ENCODE data around the gene TTLL3. TPM values are rescaled to one million over a fixed set of nuclear protein-coding genes. Genes with fewer than 3 reads are reported as not detected.
"Not testable (repeated sequence)": the region's sequence is repeated elsewhere in the genome, so short reads cannot be mapped to it uniquely, and the experiment has no call there.

The TTLL3 gene
- total and polyA plus RNA-seq, 3 experiments from 2014 or later: 3.8 to 19.1 (median 18.8) TPM

DNA sequence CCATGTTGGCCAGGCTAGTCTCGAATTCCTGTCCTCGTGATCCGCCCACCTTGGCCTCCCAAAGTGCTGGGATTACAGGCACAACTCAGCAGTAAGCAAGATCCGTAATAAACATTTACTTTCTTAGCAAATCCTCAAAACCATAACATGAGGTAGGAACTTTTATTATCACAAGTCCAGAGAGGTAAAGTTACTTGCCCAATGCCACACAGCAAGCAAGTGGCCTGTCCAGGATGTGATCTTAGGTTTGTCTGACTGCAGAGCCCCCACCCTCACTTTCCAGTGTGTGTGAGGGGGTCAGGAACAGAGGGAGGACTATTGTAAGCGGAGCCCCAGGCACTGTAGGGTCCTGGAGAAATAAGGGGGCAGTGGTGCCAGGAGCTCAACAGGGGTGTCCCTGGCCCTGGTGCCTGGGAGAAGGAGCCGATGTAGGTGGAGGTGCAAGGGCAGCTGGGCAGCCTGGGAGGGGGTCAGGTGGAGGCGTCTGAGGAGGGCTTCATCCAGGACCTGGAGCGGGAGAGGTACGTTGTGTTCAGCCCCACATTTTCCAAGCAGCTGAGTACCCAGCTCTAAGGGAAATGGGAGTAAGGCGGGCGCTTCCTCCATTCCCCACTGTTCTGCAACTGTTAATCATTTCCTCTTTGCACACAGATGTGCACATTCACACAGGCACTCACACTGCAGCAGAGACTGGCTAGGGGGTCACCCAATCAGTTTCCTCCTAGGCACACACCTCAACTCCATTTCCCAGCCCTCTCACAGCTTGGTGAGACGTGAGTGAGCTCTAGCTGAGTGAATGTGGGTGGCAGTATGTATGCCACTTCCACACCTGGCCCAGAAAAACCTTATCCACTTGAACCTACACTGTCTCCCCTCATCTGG lies 27.9 kb downstream of the TTLL3 start:
- no peak overlapping the region for H3K27ac ChIP-seq (ENCODE audit: low read depth, low read length)
- no peaks in the 10 kb centered on the region for H3K9me3 Mint-ChIP-seq
- peaks cover 7% of the 10 kb centered on the region for H3K4me1 ChIP-seq (ENCODE audit: insufficient read depth, low read length)
- H3K9me3 ChIP-seq (ENCODE audit: low read length): no peaks in the 10 kb centered on the region
- ChIA-PET POLR2A (interaction anchor here (0.6 kb wide), 1 partner anchor 81 kb away, joined by 5 read pairs; no protein-coding TSS in a partner anchor), CTCF (interaction anchor here (0.5 to 1.3 kb wide), 2 partner anchors 28 to 41 kb away, joined by 3 read pairs; no protein-coding TSS in a partner anchor)
- no peaks in the 10 kb centered on the region for H3K27me3 Mint-ChIP-seq
- no peak for DNase-seq
- peak overlapping the region in 2 of 8 donors; percentile 17 to 73 for H3K27ac Mint-ChIP-seq
- no peak overlapping the region for H3K4me3 ChIP-seq (ENCODE audit: low read length)
- peaks cover 19% of the 10 kb centered on the region for H3K36me3 ChIP-seq (ENCODE audit: insufficient read depth, low read length)
- peak overlapping the region in 1 of 7 donors; percentile 70 for H3K4me3 Mint-ChIP-seq
- peaks cover 12 to 14% (median 13%) of the 10 kb centered on the region in 3 donors for H3K4me1 Mint-ChIP-seq
- peaks cover 0 to 80% (median 6%) of the 10 kb centered on the region in 3 donors for H3K36me3 Mint-ChIP-seq
- H3K27me3 ChIP-seq (ENCODE audit: insufficient read depth, low read length, poor library complexity, severe bottlenecking): no peaks in the 10 kb centered on the region

- H3K27ac ChIP-seq (ENCODE audit: low read depth, low read length): no peak overlapping the region
- H3K36me3 Mint-ChIP-seq: peaks cover 0 to 80% (median 6%) of the 10 kb centered on the region in 3 donors
Observed at GRCh38 chr3:9838856-9839255, 28.8 kb downstream of the TTLL3 start.

DNA sequence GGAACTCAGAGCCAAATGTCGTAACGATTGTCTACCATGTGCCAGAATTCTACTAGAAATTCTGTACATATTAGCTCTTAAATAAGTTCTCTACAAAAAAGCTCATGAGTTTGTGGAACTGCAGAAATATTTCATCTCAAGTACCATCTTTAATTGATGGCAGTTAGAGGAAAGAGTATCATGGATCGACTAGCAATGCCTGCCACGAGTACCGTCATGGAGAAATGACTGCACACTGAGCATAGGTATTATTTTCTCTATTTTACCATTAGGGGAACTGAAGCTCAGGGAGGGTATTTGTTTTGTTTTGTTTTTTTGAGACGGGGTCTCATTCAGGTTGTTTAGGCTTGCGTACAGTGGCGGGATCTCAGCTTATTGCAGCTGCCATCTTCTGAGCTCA lies 31.0 kb downstream of the TTLL3 start:
- H3K4me1 Mint-ChIP-seq: peaks cover 19 to 32% (median 29%) of the 10 kb centered on the region in 3 donors

More at GRCh38 chr3:9838856-9839255, 28.8 kb downstream of the TTLL3 start:
- CTCF ChIA-PET: interaction anchor here (1.0 to 1.3 kb wide), 2 partner anchors 9 to 42 kb away, joined by 3 read pairs; no protein-coding TSS in a partner anchor
- Histone ChIP-seq H3K9me3 (ENCODE audit: low read length) (no peaks in the 10 kb centered on the region), H3K4me1 (ENCODE audit: insufficient read depth, low read length) (peaks cover 12% of the 10 kb centered on the region), H3K4me3 (ENCODE audit: low read length) (no peak overlapping the region), H3K27me3 (ENCODE audit: insufficient read depth, low read length, poor library complexity, severe bottlenecking) (no peaks in the 10 kb centered on the region), H3K36me3 (ENCODE audit: insufficient read depth, low read length) (peaks cover 18% of the 10 kb centered on the region)
- POLR2A ChIA-PET: no interaction called here
- peak overlapping the region in 1 of 7 donors; percentile 70 for H3K4me3 Mint-ChIP-seq
- H3K9me3 Mint-ChIP-seq: no peaks in the 10 kb centered on the region
- H3K27me3 Mint-ChIP-seq: no peaks in the 10 kb centered on the region
- H3K27ac Mint-ChIP-seq: peak overlapping the region in 2 of 8 donors; percentile 51 to 90
- DNase-seq: no peak
- peaks cover 17 to 22% (median 22%) of the 10 kb centered on the region in 3 donors for H3K4me1 Mint-ChIP-seq

DNA sequence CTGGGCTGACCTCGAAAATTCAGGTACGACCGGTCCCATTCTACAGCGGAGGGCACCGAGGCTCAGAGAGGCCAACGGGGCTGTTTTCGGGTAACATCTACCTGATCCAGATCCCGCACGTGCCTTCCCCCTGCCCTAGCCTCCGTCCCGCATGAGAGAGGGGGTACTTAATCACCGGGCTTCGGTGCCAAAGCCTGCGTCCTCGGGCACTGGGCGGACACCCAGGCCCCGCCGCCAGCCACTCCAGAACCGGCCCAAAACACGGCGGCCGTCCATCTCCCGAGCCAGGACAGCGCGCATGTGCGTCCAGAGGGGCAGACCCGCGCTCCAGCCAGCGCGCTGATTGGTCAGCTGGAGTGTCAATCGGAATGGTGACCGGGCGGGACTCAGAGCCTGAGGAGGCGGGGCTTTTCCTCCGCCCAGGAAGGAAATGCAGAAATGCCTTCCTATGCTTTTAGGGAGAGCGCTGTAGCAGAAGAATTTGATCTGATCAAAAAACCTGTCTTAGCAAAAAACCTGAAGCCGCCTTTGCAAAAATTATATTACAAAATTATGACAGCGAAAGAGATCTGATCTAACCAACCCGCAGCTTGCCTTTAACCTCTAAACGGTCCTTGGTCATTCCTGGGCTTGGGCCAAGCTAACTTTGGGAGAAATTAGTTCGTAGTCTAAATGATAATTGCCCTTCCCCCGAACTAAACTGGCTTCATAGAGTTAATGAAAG lies 33.8 kb downstream of the TTLL3 start, which contains the start of gene RPUSD3:
Gene RPUSD3, minus strand, starts transcription at position 294 of the 724 bp plus-strand sequence. Its CDS starts 18 bp downstream, at position 276.
- H3K36me3 Mint-ChIP-seq: peaks cover 0 to 43% (median 0%) of the 10 kb centered on the region in 3 donors
- no peaks in the 10 kb centered on the region for H3K9me3 Mint-ChIP-seq
- Histone ChIP-seq H3K27me3 (ENCODE audit: insufficient read depth, low read length, poor library complexity, severe bottlenecking) (no peaks in the 10 kb centered on the region), H3K27ac (ENCODE audit: low read depth, low read length) (peak within 1 kb of the TSS; percentile 79), H3K9me3 (ENCODE audit: low read length) (no peaks in the 10 kb centered on the region), H3K4me1 (ENCODE audit: insufficient read depth, low read length) (peaks cover 19% of the 10 kb centered on the region), H3K36me3 (ENCODE audit: insufficient read depth, low read length) (peaks cover 18% of the 10 kb centered on the region), H3K4me3 (ENCODE audit: low read length) (peak within 1 kb of the TSS; percentile 92)
- H3K27me3 Mint-ChIP-seq: peaks cover 0 to 2% of the 10 kb centered on the region in 2 donors
- H3K27ac Mint-ChIP-seq: peak within 1 kb of the TSS; percentile 81 to 97 (median 92)
- CTCF ChIA-PET: interaction anchor here (1.0 to 3.3 kb wide), 4 partner anchors 11 to 89 kb away, joined by 3 to 15 read pairs (median 4); no protein-coding TSS in a partner anchor
- peaks cover 17 to 32% (median 29%) of the 10 kb centered on the region in 3 donors for H3K4me1 Mint-ChIP-seq
- DNase-seq: peak; percentile 92 to 97 (median 96)
- POLR2A ChIA-PET: interaction anchor here (1.4 to 2.0 kb wide), 3 partner anchors 47 to 94 kb away, joined by 5 to 8 read pairs (median 6); partner anchors contain the start of genes JAGN1 and OGG1
- H3K4me3 Mint-ChIP-seq: peak within 1 kb of the TSS; percentile 95 to 99 (median 98)

More for the DNA sequence above, 31.0 kb downstream of the TTLL3 start:
- H3K4me3 Mint-ChIP-seq: peak overlapping the region in 4 of 7 donors; percentile 8 to 96 (median 48)
- POLR2A ChIA-PET: interaction anchor here (0.6 kb wide), 1 partner anchor 164 kb away, joined by 3 read pairs; no protein-coding TSS in a partner anchor
- Histone ChIP-seq H3K27ac (ENCODE audit: low read depth, low read length) (no peak overlapping the region), H3K27me3 (ENCODE audit: insufficient read depth, low read length, poor library complexity, severe bottlenecking) (no peaks in the 10 kb centered on the region), H3K36me3 (ENCODE audit: insufficient read depth, low read length) (peaks cover 18% of the 10 kb centered on the region), H3K4me1 (ENCODE audit: insufficient read depth, low read length) (peaks cover 19% of the 10 kb centered on the region), H3K9me3 (ENCODE audit: low read length) (no peaks in the 10 kb centered on the region), H3K4me3 (ENCODE audit: low read length) (no peak overlapping the region)
- no peak for DNase-seq
- CTCF ChIA-PET: interaction anchor here (1.5 to 1.7 kb wide), 2 partner anchors 10 to 92 kb away, joined by 4 read pairs; no protein-coding TSS in a partner anchor
- peaks cover 0 to 63% (median 4%) of the 10 kb centered on the region in 3 donors for H3K36me3 Mint-ChIP-seq
- H3K9me3 Mint-ChIP-seq: no peaks in the 10 kb centered on the region
- H3K27me3 Mint-ChIP-seq: peaks cover 0 to 2% of the 10 kb centered on the region in 2 donors
- peak overlapping the region in 2 of 8 donors; percentile 57 to 79 for H3K27ac Mint-ChIP-seq

DNA sequence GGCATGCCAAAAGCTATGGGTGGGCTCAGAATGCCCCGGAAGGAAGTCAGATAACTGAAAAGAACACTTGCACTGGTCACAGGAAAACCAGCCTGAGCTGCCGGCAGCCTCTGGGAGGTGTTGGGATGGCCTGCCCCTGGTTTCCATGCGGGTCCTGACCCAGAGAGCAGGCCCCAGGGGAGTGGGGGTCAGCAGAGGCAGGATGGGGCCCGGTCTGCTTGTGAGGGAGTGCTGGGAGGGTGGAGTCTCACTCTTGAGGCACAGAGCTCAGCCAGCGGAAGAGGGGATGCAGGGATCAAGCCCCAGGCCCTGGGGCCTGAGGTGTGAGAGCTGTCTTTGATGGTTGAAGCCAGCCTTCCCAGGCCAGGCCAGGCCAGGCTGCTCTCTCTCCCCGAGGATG lies 36.2 kb downstream of the TTLL3 start:
- ChIA-PET POLR2A (no interaction called here), CTCF (interaction anchor here (1.0 to 3.3 kb wide), 5 partner anchors 15 to 892 kb away, joined by 3 to 15 read pairs (median 4); partner anchors contain the start of gene CRELD1)
- Histone ChIP-seq H3K27ac (ENCODE audit: low read depth, low read length) (no peak overlapping the region), H3K4me1 (ENCODE audit: insufficient read depth, low read length) (peaks cover 19% of the 10 kb centered on the region), H3K36me3 (ENCODE audit: insufficient read depth, low read length) (peaks cover 7% of the 10 kb centered on the region), H3K4me3 (ENCODE audit: low read length) (no peak overlapping the region), H3K9me3 (ENCODE audit: low read length) (no peaks in the 10 kb centered on the region), H3K27me3 (ENCODE audit: insufficient read depth, low read length, poor library complexity, severe bottlenecking) (no peaks in the 10 kb centered on the region)
- Mint-ChIP-seq H3K9me3 (no peaks in the 10 kb centered on the region), H3K27me3 (peaks cover 2 to 4% of the 10 kb centered on the region in 2 donors), H3K4me1 (peaks cover 17 to 29% (median 29%) of the 10 kb centered on the region in 3 donors), H3K27ac (no peak overlapping the region), H3K4me3 (no peak overlapping the region), H3K36me3 (peaks cover 0 to 21% (median 0%) of the 10 kb centered on the region in 3 donors)
- no peak for DNase-seq

GRCh38 chr3:9846931-9847488 lies 36.9 kb downstream of the TTLL3 start:
- Histone ChIP-seq H3K27me3 (ENCODE audit: insufficient read depth, low read length, poor library complexity, severe bottlenecking) (no peaks in the 10 kb centered on the region), H3K27ac (ENCODE audit: low read depth, low read length) (no peak overlapping the region), H3K9me3 (ENCODE audit: low read length) (no peaks in the 10 kb centered on the region), H3K4me1 (ENCODE audit: insufficient read depth, low read length) (peaks cover 19% of the 10 kb centered on the region), H3K36me3 (ENCODE audit: insufficient read depth, low read length) (no peaks in the 10 kb centered on the region), H3K4me3 (ENCODE audit: low read length) (no peak overlapping the region)
- no peaks in the 10 kb centered on the region for H3K9me3 Mint-ChIP-seq
- peak overlapping the region in 1 of 8 donors; percentile 10 for H3K27ac Mint-ChIP-seq
- POLR2A ChIA-PET: interaction anchor here (1.1 kb wide), 1 partner anchor 139 kb away, joined by 3 read pairs; no protein-coding TSS in a partner anchor
- CTCF ChIA-PET: interaction anchor here (1.0 to 3.3 kb wide), 4 partner anchors 16 to 891 kb away, joined by 3 to 15 read pairs (median 4); partner anchors contain the start of gene CRELD1
- peaks cover 14 to 26% (median 25%) of the 10 kb centered on the region in 3 donors for H3K4me1 Mint-ChIP-seq
- no peak overlapping the region for H3K4me3 Mint-ChIP-seq
- H3K36me3 Mint-ChIP-seq: peaks cover 0 to 14% (median 0%) of the 10 kb centered on the region in 3 donors
- peaks cover 2 to 9% of the 10 kb centered on the region in 2 donors for H3K27me3 Mint-ChIP-seq
- no peak for DNase-seq

GRCh38 chr3:9847870-9848269 lies 37.8 kb downstream of the TTLL3 start:
- H3K27ac ChIP-seq (ENCODE audit: low read depth, low read length); H3K9me3 Mint-ChIP-seq; H3K4me3 ChIP-seq (ENCODE audit: low read length); H3K9me3 ChIP-seq (ENCODE audit: low read length); H3K4me3 Mint-ChIP-seq; DNase-seq; H3K27me3 ChIP-seq (ENCODE audit: insufficient read depth, low read length, poor library complexity, severe bottlenecking); H3K36me3 Mint-ChIP-seq; H3K36me3 ChIP-seq (ENCODE audit: insufficient read depth, low read length); H3K27ac Mint-ChIP-seq: not testable (repeated sequence)
- Mint-ChIP-seq H3K27me3 (peaks cover 2 to 10% of the 10 kb centered on the region in 2 donors), H3K4me1 (peaks cover 8 to 20% (median 18%) of the 10 kb centered on the region in 3 donors)
- POLR2A ChIA-PET: interaction anchor here (1.1 kb wide), 1 partner anchor 138 kb away, joined by 3 read pairs; no protein-coding TSS in a partner anchor
- CTCF ChIA-PET: interaction anchor here (1.4 kb wide), 1 partner anchor 46 kb away, joined by 3 read pairs; no protein-coding TSS in a partner anchor
- peaks cover 12% of the 10 kb centered on the region for H3K4me1 ChIP-seq (ENCODE audit: insufficient read depth, low read length)
